RWPE2 (cell line): ENCODE results near the gene KIRREL3.

Source experiments
- ATAC-seq: fragments of 200-7000 bp; cut with Tn5 transposase; 3 replicates; pipeline ENCODE4 v1.9.1; 2021; ENCODE audit warnings: low read depth
- DNase-seq: peaks from one replicate; pipeline ENCODE4 v3.0.0-alpha.2; 2020; ENCODE audit warnings: low spot score
- H3K27ac ChIP-seq: fragments of 450-650 bp; 2 replicates; pipeline ENCODE4 v1.5.1; 2017; ENCODE audit warnings: mild to moderate bottlenecking; ENCODE audit not compliant: poor library complexity, severe bottlenecking
- H3K27me3 ChIP-seq: fragments of 250-450 bp; sonication (Bioruptor Pico); 2 replicates; pipeline ENCODE4 v1.5.1; 2021; ENCODE audit warnings: mild to moderate bottlenecking, moderate library complexity; ENCODE audit not compliant: insufficient read depth, poor library complexity, severe bottlenecking
- H3K36me3 ChIP-seq: fragments of 250-450 bp; sonication (Bioruptor Pico); 2 replicates; pipeline ENCODE4 v1.5.1; 2020; ENCODE audit warnings: low read depth, mild to moderate bottlenecking, moderate library complexity
- H3K4me1 ChIP-seq: fragments of 250-450 bp; sonication (Bioruptor Pico); 2 replicates; pipeline ENCODE4 v1.5.1; 2021; ENCODE audit warnings: mild to moderate bottlenecking, moderate library complexity; ENCODE audit not compliant: insufficient read depth, poor library complexity, severe bottlenecking
- H3K4me3 ChIP-seq: fragments of 250-450 bp; sonication (Bioruptor Pico); 2 replicates; pipeline ENCODE4 v1.5.1; 2021; ENCODE audit warnings: mild to moderate bottlenecking, moderate library complexity; ENCODE audit not compliant: severe bottlenecking
- H3K9me3 ChIP-seq: fragments of 250-450 bp; sonication (Bioruptor Pico); 2 replicates; pipeline ENCODE4 v1.5.1; 2021; ENCODE audit warnings: mild to moderate bottlenecking, moderate library complexity; ENCODE audit not compliant: severe bottlenecking
- CTCF ChIP-seq: fragments of 450-650 bp; IDR thresholded peaks from one replicate; pipeline ENCODE4 v1.5.1; 2017; ENCODE audit warnings: mild to moderate bottlenecking, moderate library complexity; ENCODE audit not compliant: poor library complexity, severe bottlenecking

The KIRREL3 gene

GRCh38 chr11:127000291-127000968, at the start of gene KIRREL3:
Gene KIRREL3, minus strand, starts transcription at chr11:127000770.
- H3K36me3 ChIP-seq: no peaks in the 10 kb centered on the region
- no peaks in the 10 kb centered on the region for H3K4me1 ChIP-seq
- no peak within 1 kb of the TSS for H3K27ac ChIP-seq
- ATAC-seq (no peak), DNase-seq (no peak)
- H3K9me3 ChIP-seq: no peaks in the 10 kb centered on the region
- TF ChIP-seq CTCF: no peak
- peaks cover 66% of the 10 kb centered on the region for H3K27me3 ChIP-seq
- no peak within 1 kb of the TSS for H3K4me3 ChIP-seq

GRCh38 chr11:127050186-127050585, 49.6 kb upstream of the KIRREL3 start:
- no peaks in the 10 kb centered on the region for H3K36me3 ChIP-seq
- H3K4me3 ChIP-seq: no peak overlapping the region
- TF ChIP-seq CTCF: no peak
- ATAC-seq: no peak
- DNase-seq: no peak
- no peaks in the 10 kb centered on the region for H3K9me3 ChIP-seq
- H3K27me3 ChIP-seq: no peaks in the 10 kb centered on the region
- no peaks in the 10 kb centered on the region for H3K4me1 ChIP-seq
- no peak overlapping the region for H3K27ac ChIP-seq

- Histone ChIP-seq H3K9me3 (no peaks in the 10 kb centered on the region), H3K36me3 (no peaks in the 10 kb centered on the region), H3K27ac (no peak overlapping the region), H3K4me1 (no peaks in the 10 kb centered on the region), H3K27me3 (no peaks in the 10 kb centered on the region), H3K4me3 (no peak overlapping the region)
- no peak for ATAC-seq
- DNase-seq: no peak
- no peak for TF ChIP-seq CTCF
These were observed 48.9 kb upstream of the KIRREL3 start for GRCh38 chr11:127049486-127049885.

GRCh38 chr11:127044535-127044934, 44.0 kb upstream of the KIRREL3 start:
- Histone ChIP-seq H3K27me3 (peaks cover 3% of the 10 kb centered on the region), H3K27ac (no peak overlapping the region), H3K4me3 (no peak overlapping the region), H3K36me3 (no peaks in the 10 kb centered on the region), H3K9me3 (no peaks in the 10 kb centered on the region), H3K4me1 (no peaks in the 10 kb centered on the region)
- TF ChIP-seq CTCF: no peak
- DNase-seq (no peak), ATAC-seq (no peak)

- H3K4me3 ChIP-seq: no peak overlapping the region
- DNase-seq (no peak), ATAC-seq (no peak)
- no peaks in the 10 kb centered on the region for H3K4me1 ChIP-seq
- H3K27ac ChIP-seq: no peak overlapping the region
- H3K36me3 ChIP-seq: no peaks in the 10 kb centered on the region
- H3K9me3 ChIP-seq: no peaks in the 10 kb centered on the region
- H3K27me3 ChIP-seq: peaks cover 3% of the 10 kb centered on the region
- no peak for TF ChIP-seq CTCF
These were observed 41.9 kb upstream of the KIRREL3 start for GRCh38 chr11:127042445-127042844.
